Suprapubic skin (tissue), 4 donors: ENCODE results near the gene GMEB2. TPM values are rescaled to one million over a fixed set of nuclear protein-coding genes. Genes with fewer than 3 reads are reported as not detected.
"Not testable (repeated sequence)": the region's sequence is repeated elsewhere in the genome, so short reads cannot be mapped to it uniquely, and the experiment has no call there.

Experiments
- DNase-seq, 2 donors: peaks; one replicate each; pipeline ENCODE4 v3.0.0-alpha.2; 2019; ENCODE audit warnings: low spot score in 2 of 2
- H3K27ac ChIP-seq: fragments of 200-600 bp; sonication (generic); one replicate; pipeline ENCODE4 v1.5.1; 2019
- H3K27me3 ChIP-seq: fragments of 200-600 bp; sonication (generic); one replicate; pipeline ENCODE4 v1.5.1; 2019
- H3K36me3 ChIP-seq: fragments of 200-600 bp; sonication (generic); one replicate; pipeline ENCODE4 v1.5.1; 2019
- H3K4me1 ChIP-seq: fragments of 200-600 bp; sonication (generic); one replicate; pipeline ENCODE4 v1.5.1; 2019
- H3K4me3 ChIP-seq: fragments of 200-600 bp; sonication (generic); one replicate; pipeline ENCODE4 v1.5.1; 2019; ENCODE audit warnings: mild to moderate bottlenecking
- H3K9me3 ChIP-seq: fragments of 200-600 bp; sonication (generic); one replicate; pipeline ENCODE4 v1.5.1; 2019
- CTCF ChIP-seq, 2 donors: fragments of 200-600 bp in 1 of 2; fragments of 450-650 bp in 1 of 2; sonication (generic) in 1 of 2; IDR thresholded peaks; one replicate each; pipeline ENCODE4 v1.5.1; 2016 to 2019; ENCODE audit warnings: antibody characterized with exemption in 2 of 2, mild to moderate bottlenecking in 1 of 2, moderate library complexity in 1 of 2
- EP300 ChIP-seq: sonication (generic); formaldehyde crosslinking; IDR thresholded peaks from one replicate; pipeline ENCODE4 v1.6.1; 2017; ENCODE audit warnings: antibody characterized with exemption
- POLR2A ChIP-seq, 2 donors: fragments of 450-650 bp; IDR thresholded peaks; one replicate each; pipeline ENCODE4 v1.6.1; 2017; ENCODE audit warnings: antibody characterized with exemption in 2 of 2, mild to moderate bottlenecking in 2 of 2, moderate library complexity in 2 of 2
- POLR2AphosphoS5 ChIP-seq, 3 donors: sonication (generic); formaldehyde crosslinking; IDR thresholded peaks; one replicate each; pipeline ENCODE4 v1.6.1; 2017; ENCODE audit warnings: antibody characterized with exemption in 3 of 3
- WGBS: methylation state at CpG from one replicate; pipeline ENCODE4 v1.1.5; 2018; 5-methylcytosine and 5-hydroxymethylcytosine counted together
- total RNA-seq, 4 donors: library from RNA; depleted of rRNA; stranded (reverse); fragments of >200 nt; gene quantifications; one replicate each; pipeline ENCODE4 v1.1.0, GENCODE V29; 2016

Gene GMEB2
- total RNA-seq, 4 donors from 2014 or later: 15.5 to 18.5 (median 16.4) TPM

DNA sequence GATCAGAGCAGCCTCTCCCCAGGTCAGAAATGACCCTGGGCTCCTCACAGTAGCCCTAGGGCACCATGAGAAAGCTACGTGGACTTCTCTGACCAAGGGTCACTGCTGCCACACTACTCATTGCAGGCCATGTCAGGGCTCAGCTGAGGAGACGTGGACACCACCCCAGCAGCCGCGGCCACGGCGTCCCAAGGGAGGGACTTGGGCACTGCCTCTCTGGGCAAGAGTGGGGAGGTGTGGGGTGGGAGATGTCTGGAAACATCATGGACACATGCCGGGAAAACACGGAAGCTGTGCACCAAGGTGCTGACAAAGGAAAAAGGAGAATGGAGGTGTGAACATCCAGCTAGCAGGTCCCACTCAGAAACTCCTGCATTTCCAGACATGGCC lies 9.0 kb downstream of the GMEB2 start:
- H3K4me3 ChIP-seq: no peak overlapping the region
- WGBS: 97% methylated on average over 8 of the region's 8 CpGs
- no peak overlapping the region for H3K27ac ChIP-seq
- TF ChIP-seq POLR2AphosphoS5 (IDR thresholded peaks at IDR 0.05): no peak
- no peak for TF ChIP-seq POLR2A (IDR thresholded peaks at IDR 0.05)
- no peak for TF ChIP-seq CTCF (IDR thresholded peaks at IDR 0.05)
- no peak for TF ChIP-seq EP300
- no peaks in the 10 kb centered on the region for H3K27me3 ChIP-seq
- peaks cover 35% of the 10 kb centered on the region for H3K36me3 ChIP-seq
- H3K9me3 ChIP-seq: no peaks in the 10 kb centered on the region
- H3K4me1 ChIP-seq: peaks cover under 1% of the 10 kb centered on the region
- DNase-seq: no peak

- no peaks in the 10 kb centered on the region for H3K27me3 ChIP-seq
- TF ChIP-seq POLR2AphosphoS5 (IDR thresholded peaks at IDR 0.05) (no peak), CTCF (IDR thresholded peaks at IDR 0.05) (no peak), POLR2A (IDR thresholded peaks at IDR 0.05) (no peak), EP300 (no peak)
- H3K27ac ChIP-seq: no peak overlapping the region
- no peak overlapping the region for H3K4me3 ChIP-seq
- peaks cover 7% of the 10 kb centered on the region for H3K4me1 ChIP-seq
- peaks cover 35% of the 10 kb centered on the region for H3K36me3 ChIP-seq
- no peak for DNase-seq
- H3K9me3 ChIP-seq: no peaks in the 10 kb centered on the region
- WGBS: 93% methylated on average over 32 of the region's 41 CpGs
Observed at GRCh38 chr20:63617092-63617875, 9.6 kb downstream of the GMEB2 start.

- 87% methylated on average over 17 of the region's 18 CpGs for WGBS
- H3K4me3 ChIP-seq, H3K27ac ChIP-seq, H3K27me3 ChIP-seq, H3K9me3 ChIP-seq, DNase-seq, H3K4me1 ChIP-seq: not testable (repeated sequence)
- TF ChIP-seq CTCF (IDR thresholded peaks at IDR 0.05): peak; percentile 2 to 32
- peaks cover 31% of the 10 kb centered on the region for H3K36me3 ChIP-seq
Observed at GRCh38 chr20:63613863-63614594, 12.9 kb downstream of the GMEB2 start.

GRCh38 chr20:63612276-63612931 lies 14.5 kb downstream of the GMEB2 start:
- whole genome bisulfite sequencing: 77% methylated on average over 20 of the region's 20 CpGs
- Histone ChIP-seq H3K27me3 (no peaks in the 10 kb centered on the region), H3K27ac (no peak overlapping the region), H3K36me3 (peaks cover 15% of the 10 kb centered on the region), H3K4me3 (no peak overlapping the region), H3K9me3 (no peaks in the 10 kb centered on the region), H3K4me1 (peaks cover 7% of the 10 kb centered on the region)
- TF ChIP-seq POLR2AphosphoS5 (IDR thresholded peaks at IDR 0.05): no peak
- no peak for DNase-seq

DNA sequence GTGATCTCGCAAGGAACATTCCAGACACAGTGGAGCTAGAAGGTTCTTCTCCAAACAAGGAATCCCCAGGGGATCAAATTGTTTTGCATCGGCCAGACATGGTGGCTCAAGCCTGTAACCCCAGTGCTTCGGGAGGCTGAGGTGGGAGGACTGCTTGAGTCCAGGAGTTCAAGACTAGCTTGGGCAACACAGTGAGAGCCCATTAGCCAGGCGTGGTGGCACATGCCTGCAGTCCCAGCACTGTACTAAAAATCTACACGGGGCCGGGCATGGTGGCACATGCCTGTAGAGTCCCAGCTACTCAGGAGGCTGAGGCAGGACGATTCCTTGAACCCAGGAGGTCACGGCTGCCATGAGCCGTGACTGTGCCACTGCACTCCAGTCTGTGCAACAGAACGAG lies 15.3 kb downstream of the GMEB2 start:
- Histone ChIP-seq H3K27me3 (no peaks in the 10 kb centered on the region), H3K36me3 (peaks cover 7% of the 10 kb centered on the region), H3K27ac (no peak overlapping the region), H3K9me3 (no peaks in the 10 kb centered on the region), H3K4me1 (peaks cover 7% of the 10 kb centered on the region), H3K4me3 (no peak overlapping the region)
- 92% methylated on average over 10 of the region's 10 CpGs for WGBS
- DNase-seq: no peak
- TF ChIP-seq EP300 (no peak), POLR2A (IDR thresholded peaks at IDR 0.05) (no peak), CTCF (IDR thresholded peaks at IDR 0.05) (no peak), POLR2AphosphoS5 (IDR thresholded peaks at IDR 0.05) (no peak)
